ENCODE measurements around the gene STK32C. TPM values are rescaled to one million over a fixed set of nuclear protein-coding genes. Genes with fewer than 3 reads are reported as not detected.

STK32C gene
- total and polyA plus RNA-seq, 2 donors (not counting 1 experiment from before 2014, with no cell fraction given), result 9.9 to 16.8 TPM

DNA sequence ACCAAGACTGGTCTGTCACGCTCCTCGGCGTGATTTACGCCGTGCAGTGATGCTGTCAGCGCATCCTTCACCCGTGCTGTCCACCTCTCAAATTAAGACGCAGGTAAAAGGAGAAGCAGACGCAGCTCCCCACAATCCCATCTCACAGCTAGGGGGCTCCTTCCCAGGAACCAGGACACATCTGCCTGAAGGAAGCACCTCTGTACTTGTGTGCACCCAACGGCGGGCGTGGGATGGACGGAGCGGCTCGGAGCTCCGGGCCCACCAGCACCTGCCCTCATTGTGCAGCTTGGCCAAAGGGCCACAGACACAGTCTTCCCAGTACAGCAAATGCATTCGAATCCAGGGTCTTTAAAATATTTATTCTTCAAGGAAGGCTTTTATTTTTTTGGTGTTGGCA lies 55.3 kb downstream of the STK32C start:
- H3K4me3 ChIP-seq (ENCODE audit: control extremely low read depth in 1 of 5, extremely low read depth in 1 of 5, insufficient read depth in 1 of 5, low read depth in 2 of 5, low read length in 4 of 5), result no peak overlapping the region
- intact Hi-C loops (cut with micrococcal nuclease), result no loop called here
- H4K20me1 ChIP-seq (ENCODE audit: control insufficient read depth, insufficient read depth, low read length, poor library complexity, severe bottlenecking), result no peaks in the 10 kb centered on the region
- peaks cover 0 to 5% (median 0%) of the 10 kb centered on the region in 3 donors for H3K9me3 ChIP-seq (ENCODE audit: control extremely low read depth in 1 of 3, control insufficient read depth in 2 of 3, insufficient read depth in 1 of 3, low read length in 2 of 3)
- H3K4me1 ChIP-seq (ENCODE audit: control insufficient read depth in 2 of 2, insufficient read depth in 2 of 2, low read length in 2 of 2), result peaks cover 0 to 4% of the 10 kb centered on the region in 2 donors
- no peak for TF ChIP-seq EZH2 (IDR thresholded peaks at IDR 0.05; ENCODE audit: borderline replicate concordance, insufficient read depth, low read depth, low read length, poor library complexity, severe bottlenecking)
- TF ChIP-seq, protein P1, sequence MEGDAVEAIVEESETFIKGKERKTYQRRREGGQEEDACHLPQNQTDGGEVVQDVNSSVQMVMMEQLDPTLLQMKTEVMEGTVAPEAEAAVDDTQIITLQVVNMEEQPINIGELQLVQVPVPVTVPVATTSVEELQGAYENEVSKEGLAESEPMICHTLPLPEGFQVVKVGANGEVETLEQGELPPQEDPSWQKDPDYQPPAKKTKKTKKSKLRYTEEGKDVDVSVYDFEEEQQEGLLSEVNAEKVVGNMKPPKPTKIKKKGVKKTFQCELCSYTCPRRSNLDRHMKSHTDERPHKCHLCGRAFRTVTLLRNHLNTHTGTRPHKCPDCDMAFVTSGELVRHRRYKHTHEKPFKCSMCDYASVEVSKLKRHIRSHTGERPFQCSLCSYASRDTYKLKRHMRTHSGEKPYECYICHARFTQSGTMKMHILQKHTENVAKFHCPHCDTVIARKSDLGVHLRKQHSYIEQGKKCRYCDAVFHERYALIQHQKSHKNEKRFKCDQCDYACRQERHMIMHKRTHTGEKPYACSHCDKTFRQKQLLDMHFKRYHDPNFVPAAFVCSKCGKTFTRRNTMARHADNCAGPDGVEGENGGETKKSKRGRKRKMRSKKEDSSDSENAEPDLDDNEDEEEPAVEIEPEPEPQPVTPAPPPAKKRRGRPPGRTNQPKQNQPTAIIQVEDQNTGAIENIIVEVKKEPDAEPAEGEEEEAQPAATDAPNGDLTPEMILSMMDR (IDR thresholded peaks at IDR 0.05), result no peak
- ChIA-PET POLR2A (no interaction called here), CTCF (no interaction called here)
- H3K27ac Mint-ChIP-seq, result no peak overlapping the region
- H3K4me3 Mint-ChIP-seq, result no peak overlapping the region
- no peak overlapping the region for H3K27ac ChIP-seq (ENCODE audit: low read length in 2 of 2)
- DNase-seq (no peak), ATAC-seq (ENCODE audit: low read depth) (no peak)
- H3K27me3 Mint-ChIP-seq, result no peaks in the 10 kb centered on the region
- no peaks in the 10 kb centered on the region for H3K9me3 Mint-ChIP-seq (ENCODE audit: insufficient read depth)
- peaks cover 5% of the 10 kb centered on the region for H3K4me1 Mint-ChIP-seq
- no peak overlapping the region for H2AFZ ChIP-seq (ENCODE audit: insufficient read depth, low read depth, low read length, poor library complexity, severe bottlenecking)
- WGBS (ENCODE audit: insufficient coverage), result 96% methylated on average over 9 of the region's 17 CpGs
- no peaks in the 10 kb centered on the region for H3K36me3 ChIP-seq (replicated peaks in 1 of 2; ENCODE audit: control extremely low read depth in 1 of 2, control insufficient read depth in 1 of 2, extremely low read depth in 1 of 2, insufficient read depth in 2 of 2, low read length in 1 of 2)
- no peak overlapping the region for H3K4me2 ChIP-seq (replicated peaks; ENCODE audit: low read depth, low read length, poor library complexity, severe bottlenecking)
- no peaks in the 10 kb centered on the region for H3K27me3 ChIP-seq (replicated peaks in 1 of 4; ENCODE audit: control extremely low read depth in 1 of 4, control insufficient read depth in 3 of 4, insufficient read depth in 4 of 4, low read length in 3 of 4)
- H3K79me2 ChIP-seq (ENCODE audit: control insufficient read depth, insufficient read depth, low read length), result no peaks in the 10 kb centered on the region
- H3K9ac ChIP-seq (ENCODE audit: low read length), result no peak overlapping the region

DNA sequence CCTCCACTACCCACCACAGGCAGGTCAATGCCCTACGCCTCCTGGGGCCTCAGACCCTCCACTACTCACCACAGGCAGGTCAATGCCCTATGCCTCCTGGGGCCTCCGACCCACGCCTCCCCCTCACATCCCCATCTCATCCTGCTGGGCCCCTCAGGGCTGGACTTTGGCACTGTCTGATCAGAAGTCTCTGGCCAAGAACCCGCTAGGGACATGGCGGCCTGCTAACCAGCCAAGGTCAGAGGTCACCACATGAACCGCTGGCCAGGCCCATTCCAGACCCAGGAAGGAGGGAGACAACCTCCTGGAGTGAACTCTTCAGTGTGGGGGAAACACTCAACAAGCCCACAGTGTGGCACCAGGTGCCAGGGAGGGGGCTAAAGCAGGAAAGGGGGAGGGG lies 55.8 kb downstream of the STK32C start:
- 97% methylated on average over 6 of the region's 6 CpGs for WGBS (ENCODE audit: insufficient coverage)
- no peaks in the 10 kb centered on the region for H3K27me3 ChIP-seq (replicated peaks in 1 of 4; ENCODE audit: control extremely low read depth in 1 of 4, control insufficient read depth in 3 of 4, insufficient read depth in 4 of 4, low read length in 3 of 4)
- H3K9ac ChIP-seq (ENCODE audit: low read length), result no peak overlapping the region

More for the DNA sequence above, 55.8 kb downstream of the STK32C start:
- no peak overlapping the region for H3K4me3 ChIP-seq (ENCODE audit: control extremely low read depth in 1 of 5, extremely low read depth in 1 of 5, insufficient read depth in 1 of 5, low read depth in 2 of 5, low read length in 4 of 5)
- no peak overlapping the region for H3K4me3 Mint-ChIP-seq
- ChIA-PET POLR2A (no interaction called here), CTCF (no interaction called here)
- ATAC-seq (ENCODE audit: low read depth) (no peak), DNase-seq (no peak)
- intact Hi-C loops (cut with micrococcal nuclease), result no loop called here
- H2AFZ ChIP-seq (ENCODE audit: insufficient read depth, low read depth, low read length, poor library complexity, severe bottlenecking), result no peak overlapping the region
- no peak overlapping the region for H3K27ac Mint-ChIP-seq
- no peaks in the 10 kb centered on the region for H3K36me3 ChIP-seq (replicated peaks in 1 of 2; ENCODE audit: control extremely low read depth in 1 of 2, control insufficient read depth in 1 of 2, extremely low read depth in 1 of 2, insufficient read depth in 2 of 2, low read length in 1 of 2)
- H3K27ac ChIP-seq (ENCODE audit: low read length in 2 of 2), result no peak overlapping the region
- no peaks in the 10 kb centered on the region for H3K27me3 Mint-ChIP-seq
- no peaks in the 10 kb centered on the region for H4K20me1 ChIP-seq (ENCODE audit: control insufficient read depth, insufficient read depth, low read length, poor library complexity, severe bottlenecking)
- H3K4me1 ChIP-seq (ENCODE audit: control insufficient read depth in 2 of 2, insufficient read depth in 2 of 2, low read length in 2 of 2), result peaks cover 0 to 4% of the 10 kb centered on the region in 2 donors
- H3K9me3 Mint-ChIP-seq (ENCODE audit: insufficient read depth), result no peaks in the 10 kb centered on the region
- no peaks in the 10 kb centered on the region for H3K79me2 ChIP-seq (ENCODE audit: control insufficient read depth, insufficient read depth, low read length)
- H3K4me2 ChIP-seq (replicated peaks; ENCODE audit: low read depth, low read length, poor library complexity, severe bottlenecking), result no peak overlapping the region
- TF ChIP-seq, protein P1 (IDR thresholded peaks at IDR 0.05), result no peak
- no peak for TF ChIP-seq EZH2 (IDR thresholded peaks at IDR 0.05; ENCODE audit: borderline replicate concordance, insufficient read depth, low read depth, low read length, poor library complexity, severe bottlenecking)
- H3K4me1 Mint-ChIP-seq, result peaks cover 5% of the 10 kb centered on the region
- H3K9me3 ChIP-seq (ENCODE audit: control extremely low read depth in 1 of 3, control insufficient read depth in 2 of 3, insufficient read depth in 1 of 3, low read length in 2 of 3), result peaks cover 0 to 5% (median 0%) of the 10 kb centered on the region in 3 donors

Measured in B cell (primary cell).